NCI-H1417 treated with DMSO at 0.1 percent for 48 hours (cell line): ENCODE measurements around the gene ANO4.
A peak's percentile ranks its signal among the peaks of the same experiment; 100 is the strongest.

Experiments
- DNase-seq: peaks from one replicate; lab custom pipeline; 2025; lab: John Stamatoyannopoulos, UW

ANO4 gene

DNA sequence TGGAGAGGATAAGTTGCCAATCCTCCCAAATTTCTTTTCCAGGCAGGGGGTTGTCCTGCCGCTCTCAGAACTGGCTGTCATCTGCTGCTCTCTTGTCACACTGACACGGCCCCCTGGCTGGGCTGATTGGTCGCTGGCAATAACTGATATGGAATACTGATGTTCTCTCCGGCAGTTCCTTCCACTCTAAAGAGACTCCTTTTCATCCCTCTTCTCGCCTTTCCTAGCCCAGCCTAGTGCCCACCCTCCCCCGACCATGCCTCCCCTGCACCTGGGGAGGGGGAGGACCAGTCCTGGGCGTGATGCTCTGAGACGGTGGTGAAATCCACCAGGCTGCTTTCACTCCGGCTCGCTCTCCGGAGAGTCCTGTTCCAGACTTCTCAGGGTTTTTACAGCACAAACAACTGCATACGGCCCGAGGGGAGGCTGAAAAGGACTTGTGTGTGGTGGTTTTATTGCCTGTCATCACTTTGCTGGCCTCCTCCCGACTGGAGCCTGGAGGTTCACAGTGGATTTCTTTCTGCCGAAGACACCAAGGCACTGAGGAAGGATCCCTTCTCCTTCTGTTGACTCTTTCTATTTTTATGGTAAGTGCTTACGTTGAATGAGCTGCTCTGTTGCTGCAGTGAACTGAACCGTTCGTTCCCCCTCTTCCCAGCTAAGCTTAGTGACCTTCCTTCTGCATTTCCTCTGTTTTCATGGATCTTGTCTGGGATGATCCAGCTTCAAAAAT is at the start of gene ANO4:
Gene ANO4, plus strand, starts transcription at position 336 of the 733 bp plus-strand sequence. CDS start 107,010 bp downstream, outside the sequence.
- no peak for DNase-seq

DNA sequence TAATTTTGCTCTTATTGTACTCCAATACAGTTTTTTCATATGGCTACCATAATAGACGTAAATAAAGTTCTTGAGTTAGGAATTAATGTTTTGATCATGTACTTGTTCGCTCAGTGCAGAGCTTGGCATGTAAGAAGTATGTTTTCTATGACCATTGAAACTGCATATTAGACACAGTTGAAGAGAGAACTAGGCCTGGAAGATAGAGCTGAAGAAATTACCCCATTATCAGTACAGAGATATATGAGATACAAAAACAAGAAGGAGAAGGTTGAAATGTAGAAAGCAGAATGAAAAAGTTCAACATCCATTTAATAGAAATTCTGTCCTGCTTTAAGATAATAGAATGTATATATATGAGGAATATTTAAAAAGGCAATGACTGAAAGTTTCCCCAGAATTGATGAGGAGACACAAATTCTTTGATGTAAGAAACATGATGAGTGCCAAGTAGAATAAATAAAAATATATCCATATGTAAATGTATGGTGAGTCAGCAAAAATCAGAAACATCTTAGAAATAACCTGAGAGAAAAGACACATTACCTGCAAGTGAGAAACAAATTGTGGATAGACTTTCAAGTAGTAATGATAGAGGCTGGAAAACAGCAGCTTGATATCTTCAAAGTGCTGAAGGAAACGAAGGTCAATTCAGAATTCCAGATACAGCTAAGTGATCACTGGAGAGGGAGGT is 49.1 kb upstream of the ANO4 start:
- DNase-seq = no peak

DNA sequence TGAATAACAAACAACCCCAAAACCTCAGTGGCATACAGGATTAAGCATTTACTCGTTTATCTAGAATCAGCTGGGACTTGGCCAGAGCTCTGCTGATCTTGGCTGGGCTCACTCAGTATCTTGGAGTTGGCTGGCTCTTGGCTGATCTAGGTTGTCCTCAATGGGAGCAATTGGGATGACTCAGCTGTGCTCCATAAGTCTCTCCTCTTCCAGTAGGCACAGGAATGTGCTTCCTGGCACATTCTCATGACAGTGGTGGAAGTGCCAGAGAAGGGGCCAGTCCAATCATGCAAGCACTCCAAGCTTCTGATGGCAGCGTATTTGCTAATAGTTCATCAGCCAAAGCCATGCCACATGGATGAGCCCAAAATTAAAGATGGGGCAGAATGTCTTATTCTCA is 41.7 kb upstream of the ANO4 start:
- no peak for DNase-seq

DNA sequence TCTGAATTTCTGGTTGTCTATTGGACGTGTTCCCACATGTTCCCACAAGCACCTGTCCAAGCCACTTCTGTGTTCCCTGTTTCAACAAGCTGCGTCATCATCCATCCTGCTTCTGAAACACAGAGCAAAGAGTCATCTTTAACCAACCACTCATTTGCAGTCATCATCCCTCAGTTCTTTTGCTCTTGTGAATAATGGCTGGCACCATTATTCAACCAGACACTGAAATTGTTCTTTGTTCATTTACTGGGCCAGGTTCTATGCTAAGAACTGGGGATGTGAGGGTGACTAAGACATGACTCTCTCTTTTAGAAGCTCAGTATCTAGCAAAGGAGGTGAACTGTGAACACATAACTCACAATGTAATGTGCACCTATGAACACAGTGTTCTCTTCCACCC is 40.7 kb upstream of the ANO4 start:
- DNase-seq = no peak

DNA sequence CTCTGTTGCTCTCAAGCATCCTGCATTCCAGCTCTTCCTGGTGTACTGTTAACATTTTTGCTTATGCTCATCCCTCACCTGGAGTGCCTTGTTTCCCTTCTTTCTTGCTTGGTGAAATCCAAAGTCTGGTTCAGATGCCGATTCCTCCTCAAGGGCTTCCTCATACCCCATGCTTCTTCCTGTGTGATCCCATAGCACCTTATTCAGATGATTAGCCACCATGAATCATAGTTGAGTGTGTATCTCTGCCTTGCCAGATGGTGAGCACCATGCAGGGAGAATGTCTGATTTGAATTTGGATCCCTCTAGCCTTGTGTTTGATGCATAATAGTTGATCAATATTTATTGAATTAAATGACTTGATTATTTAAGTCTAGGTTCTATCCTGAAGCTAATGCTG is 39.4 kb upstream of the ANO4 start:
- DNase-seq = peak; percentile 54

DNA sequence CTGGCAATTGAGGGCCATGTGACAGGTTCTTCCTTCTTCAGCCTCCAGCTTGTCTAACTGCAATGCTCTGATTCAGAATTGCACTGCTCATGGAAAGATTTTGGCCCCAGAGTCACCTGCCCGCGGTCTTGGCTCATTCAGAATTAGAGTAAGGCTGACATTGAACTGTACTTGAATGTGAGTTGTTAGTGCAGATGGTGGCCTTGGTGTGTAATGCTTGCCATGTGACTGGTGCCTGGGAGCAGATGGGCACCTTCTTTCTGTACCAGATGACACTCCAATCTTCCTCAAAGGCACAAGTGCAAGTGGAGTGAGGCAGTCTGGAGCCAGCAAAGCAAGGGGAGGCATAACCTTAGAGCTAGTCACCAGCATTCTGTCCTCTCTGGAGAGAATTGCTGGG is 36.5 kb upstream of the ANO4 start:
- DNase-seq = no peak

DNA sequence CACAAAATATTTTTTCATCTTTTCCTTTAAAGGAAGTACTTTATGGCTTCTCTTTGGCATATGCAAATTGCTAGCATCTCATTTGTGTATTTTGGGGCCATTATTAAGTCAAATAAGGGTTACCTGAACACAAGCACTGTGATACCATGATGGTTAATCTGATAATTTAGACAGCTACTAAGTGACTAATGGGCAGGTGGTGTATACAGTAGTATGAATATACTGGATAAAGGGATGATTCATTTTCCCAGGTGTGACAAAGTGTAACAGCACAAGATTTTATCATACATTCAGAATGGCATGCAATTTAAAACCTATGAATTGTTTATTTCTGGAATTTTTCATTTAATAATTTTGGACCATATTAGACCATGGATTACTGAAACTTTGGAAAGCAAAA is 27.2 kb upstream of the ANO4 start:
- DNase-seq = no peak

DNA sequence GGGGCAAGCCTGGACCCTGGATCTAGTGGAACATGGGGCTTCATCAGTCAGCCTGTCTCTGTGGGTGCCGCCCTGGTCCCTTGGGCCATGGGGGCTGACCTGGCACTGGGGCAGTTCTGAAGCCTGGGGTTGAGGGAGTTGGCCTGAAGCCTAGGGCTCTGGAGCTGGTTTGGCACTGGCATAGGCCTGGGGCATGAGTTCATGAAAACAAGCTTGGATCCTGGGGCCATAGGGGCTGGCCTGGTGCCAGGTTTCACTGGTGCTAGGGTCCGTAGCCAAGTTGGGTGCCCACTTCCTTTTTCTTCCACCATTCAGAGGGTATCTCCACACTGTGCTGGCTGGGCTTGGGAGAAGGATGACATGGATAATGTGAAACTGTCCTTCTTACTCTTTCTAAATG is 26.6 kb upstream of the ANO4 start:
- no peak for DNase-seq

DNA sequence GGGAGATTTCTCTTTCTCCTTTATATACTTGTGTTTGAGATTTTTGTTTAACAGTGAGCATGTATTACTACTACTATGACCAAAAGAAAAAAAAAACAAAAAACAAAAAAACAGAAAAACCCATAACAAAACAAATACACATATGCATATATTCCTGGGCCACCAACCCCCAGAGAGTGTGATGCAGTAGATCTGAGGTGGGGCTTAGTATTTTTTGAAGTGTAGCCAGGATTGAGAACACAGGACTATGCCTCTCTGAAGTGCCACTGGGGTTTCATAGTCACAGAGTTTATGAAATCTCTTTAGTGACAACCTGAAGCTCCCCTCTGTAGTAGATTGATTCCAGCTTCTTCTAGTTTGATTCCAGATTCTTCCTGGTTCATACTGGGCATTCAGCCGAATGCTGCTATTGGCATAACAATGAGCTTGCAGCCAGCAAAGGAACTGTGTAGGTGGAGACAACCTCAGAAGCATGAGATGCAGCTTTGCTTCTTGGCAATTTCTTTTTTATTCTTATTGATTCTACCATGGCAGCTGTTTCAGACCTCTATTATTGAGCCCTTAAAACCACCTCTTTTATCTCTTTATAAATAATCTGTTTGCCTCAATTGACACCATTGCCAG is 15.5 kb upstream of the ANO4 start:
- DNase-seq = no peak

DNA sequence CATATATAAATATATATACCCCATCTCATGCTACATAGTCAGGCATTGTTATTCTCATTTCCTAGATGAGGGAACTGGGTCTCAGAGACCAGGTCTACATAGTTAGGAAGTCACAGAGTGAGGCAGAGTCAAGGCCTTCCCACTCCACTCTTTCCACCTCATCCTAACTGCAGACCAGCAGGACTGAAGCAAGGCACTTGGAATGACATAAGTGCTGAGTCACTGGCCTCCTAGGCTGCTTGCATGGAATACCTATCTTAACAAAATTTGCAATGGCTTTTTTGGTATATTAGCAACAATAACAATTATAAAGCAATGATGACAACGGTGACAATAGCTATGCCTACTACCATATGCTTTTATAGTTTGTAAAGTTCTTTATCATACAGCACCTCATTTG is 5.4 kb upstream of the ANO4 start:
- no peak for DNase-seq

DNA sequence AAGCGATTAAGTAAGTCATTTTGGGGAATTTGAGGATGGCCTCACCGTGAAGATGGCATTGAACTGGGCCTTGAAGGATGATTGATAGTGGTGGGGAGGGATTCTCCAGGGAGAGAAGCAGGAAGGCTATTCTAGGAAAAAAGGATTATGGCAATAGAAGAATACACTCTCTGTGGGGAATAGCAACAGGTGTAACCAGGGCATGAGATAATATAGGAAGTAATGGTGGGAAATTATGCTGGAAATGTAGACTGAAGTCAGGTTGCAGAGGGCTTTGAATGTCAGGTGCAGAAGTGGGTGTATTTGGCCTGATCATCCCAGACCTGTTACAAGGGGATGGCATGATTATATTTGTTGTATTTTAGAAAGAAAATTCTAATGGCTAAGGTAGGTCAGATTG is 4.6 kb upstream of the ANO4 start:
- DNase-seq = no peak

DNA sequence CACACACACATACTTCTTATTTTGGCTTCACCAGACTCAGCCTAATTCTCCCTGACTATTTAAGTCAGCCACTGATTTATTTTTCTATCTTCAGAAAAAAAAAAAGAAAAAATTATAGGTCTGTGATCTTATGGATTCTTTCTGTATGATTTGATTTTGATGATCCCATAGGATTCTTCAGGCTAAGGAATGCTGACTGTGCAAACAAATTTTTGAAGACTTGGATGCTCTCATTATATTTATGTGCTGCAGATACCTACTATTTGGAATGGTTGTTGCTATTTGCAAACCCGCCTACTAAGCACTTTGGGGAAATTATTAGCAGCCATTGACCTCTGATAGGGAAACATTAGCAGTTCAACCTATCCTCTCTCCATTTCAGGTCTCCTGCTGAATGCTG is 4.0 kb upstream of the ANO4 start:
- DNase-seq = no peak

DNA sequence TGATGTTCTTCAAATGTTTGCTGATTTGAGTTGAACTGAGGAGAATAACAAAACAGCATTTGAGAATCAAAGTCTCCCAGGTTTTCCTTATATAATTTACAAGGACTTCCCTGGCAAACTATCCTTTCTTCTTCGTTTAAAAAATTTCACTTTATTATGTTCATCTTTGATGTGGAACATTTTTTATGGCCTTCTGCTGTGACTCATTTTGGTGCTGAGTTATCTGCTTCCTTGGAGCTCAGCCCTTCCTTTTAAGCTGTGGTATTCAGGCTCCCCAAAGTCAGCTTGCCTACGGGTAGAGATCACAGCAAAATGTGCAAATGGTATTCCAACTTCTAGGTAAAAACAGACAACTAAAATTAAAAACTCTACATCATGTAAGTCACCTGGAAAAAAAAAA is 1.4 kb upstream of the ANO4 start:
- no peak for DNase-seq

DNA sequence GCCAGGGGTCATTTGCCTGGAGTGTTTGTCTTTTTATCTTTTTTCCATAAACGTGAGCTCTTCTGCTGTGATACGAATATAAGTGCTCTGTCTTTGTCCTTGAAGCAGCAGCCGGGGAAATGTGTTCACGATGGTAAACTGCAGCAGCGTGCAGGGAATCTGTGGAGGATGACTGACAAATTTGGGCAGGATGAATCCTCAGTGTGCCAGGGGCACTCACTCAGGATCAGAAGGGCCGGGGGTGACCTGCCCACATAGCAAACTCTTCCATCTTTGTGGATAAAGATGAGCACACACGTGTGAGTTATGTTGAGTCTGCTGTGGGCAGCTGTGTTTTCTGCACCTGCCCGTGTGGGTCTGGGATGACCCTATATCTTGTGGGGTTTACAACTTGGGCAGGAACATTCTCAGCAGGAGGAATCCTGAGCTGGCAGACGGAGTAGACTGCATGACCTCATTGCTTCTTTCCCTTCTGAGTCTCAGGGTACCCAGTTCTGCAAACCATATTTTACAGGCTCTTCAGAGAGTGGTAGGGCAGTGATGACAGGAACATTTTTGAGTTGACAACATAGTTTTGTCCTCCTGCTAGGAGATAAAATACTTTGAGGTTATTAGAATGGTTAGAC is 711 bp downstream of the ANO4 start:
- no peak for DNase-seq

DNA sequence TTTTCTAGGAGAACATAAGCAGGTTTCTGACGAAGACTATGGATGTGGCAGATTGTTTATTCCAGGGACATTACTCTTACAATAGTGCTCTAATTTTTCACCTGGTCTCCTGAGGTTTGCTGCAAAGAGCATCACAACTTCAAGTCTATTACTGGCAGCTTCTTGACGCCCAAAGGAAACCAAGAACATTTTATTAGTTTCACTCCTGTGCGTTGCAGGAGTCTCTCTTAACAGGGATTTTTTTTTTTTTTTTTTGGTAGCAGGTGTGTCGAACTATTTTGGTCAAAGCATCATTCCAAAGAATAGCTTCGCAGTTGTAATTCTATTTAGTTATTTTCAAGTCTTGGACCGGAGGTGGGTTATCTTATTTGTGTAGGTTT is 1.2 kb downstream of the ANO4 start:
- DNase-seq = no peak

DNA sequence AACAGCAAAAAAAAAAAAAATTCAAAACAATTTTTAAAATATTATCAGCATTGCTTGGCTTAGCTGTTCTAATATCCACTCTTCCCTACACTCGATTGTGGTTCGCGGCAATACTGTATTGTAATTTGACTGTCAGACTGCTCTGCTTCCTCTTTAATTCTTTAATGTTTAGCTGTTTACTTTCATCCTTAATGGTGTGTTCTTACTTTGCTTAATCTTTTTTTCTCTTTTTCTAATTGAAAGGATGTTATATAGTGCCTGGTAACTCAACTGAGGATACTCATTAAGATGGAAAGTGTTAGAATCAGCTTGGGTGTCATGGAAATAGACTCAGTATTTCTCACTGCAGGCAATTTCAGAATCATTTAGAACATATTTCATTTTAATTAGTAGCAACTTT is 2.0 kb downstream of the ANO4 start:
- DNase-seq = no peak

DNA sequence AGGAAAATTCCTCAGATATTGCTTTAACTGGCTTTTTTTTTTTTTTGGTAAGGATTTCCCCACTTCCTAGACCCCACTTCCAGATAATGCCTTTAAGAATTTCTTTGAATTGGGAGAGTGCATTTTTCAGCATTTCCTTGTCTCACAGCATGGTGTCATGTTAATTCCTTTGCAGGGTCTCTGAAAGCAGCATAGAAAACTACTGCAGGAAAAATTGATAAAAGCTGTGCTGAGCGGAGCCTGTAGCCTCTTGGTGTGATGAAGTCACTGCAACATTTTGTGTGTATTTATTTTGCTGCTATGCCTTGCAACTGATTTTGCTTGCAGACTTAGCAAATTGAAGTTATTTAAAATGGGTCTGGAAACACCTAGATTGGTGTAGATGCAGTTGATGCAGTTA is 2.7 kb downstream of the ANO4 start:
- DNase-seq = no peak

DNA sequence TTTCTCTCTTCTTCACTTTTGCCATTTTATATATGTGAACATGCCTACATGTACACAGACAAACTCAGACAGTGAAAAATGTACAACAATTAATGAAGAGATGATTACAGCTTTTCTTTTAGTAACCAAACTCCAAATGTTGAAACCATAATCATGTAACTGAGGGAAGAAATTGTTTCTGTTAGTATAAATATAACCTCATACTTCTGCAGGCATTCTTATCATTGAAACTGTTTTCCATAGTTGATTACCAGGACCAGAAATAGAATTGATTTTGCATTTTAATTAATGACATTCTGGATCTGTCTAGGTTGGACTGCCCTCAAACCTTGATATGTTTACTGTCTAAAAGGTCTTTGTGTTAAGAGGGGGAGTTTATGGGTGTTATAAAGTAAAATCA is 3.2 kb downstream of the ANO4 start:
- no peak for DNase-seq

DNA sequence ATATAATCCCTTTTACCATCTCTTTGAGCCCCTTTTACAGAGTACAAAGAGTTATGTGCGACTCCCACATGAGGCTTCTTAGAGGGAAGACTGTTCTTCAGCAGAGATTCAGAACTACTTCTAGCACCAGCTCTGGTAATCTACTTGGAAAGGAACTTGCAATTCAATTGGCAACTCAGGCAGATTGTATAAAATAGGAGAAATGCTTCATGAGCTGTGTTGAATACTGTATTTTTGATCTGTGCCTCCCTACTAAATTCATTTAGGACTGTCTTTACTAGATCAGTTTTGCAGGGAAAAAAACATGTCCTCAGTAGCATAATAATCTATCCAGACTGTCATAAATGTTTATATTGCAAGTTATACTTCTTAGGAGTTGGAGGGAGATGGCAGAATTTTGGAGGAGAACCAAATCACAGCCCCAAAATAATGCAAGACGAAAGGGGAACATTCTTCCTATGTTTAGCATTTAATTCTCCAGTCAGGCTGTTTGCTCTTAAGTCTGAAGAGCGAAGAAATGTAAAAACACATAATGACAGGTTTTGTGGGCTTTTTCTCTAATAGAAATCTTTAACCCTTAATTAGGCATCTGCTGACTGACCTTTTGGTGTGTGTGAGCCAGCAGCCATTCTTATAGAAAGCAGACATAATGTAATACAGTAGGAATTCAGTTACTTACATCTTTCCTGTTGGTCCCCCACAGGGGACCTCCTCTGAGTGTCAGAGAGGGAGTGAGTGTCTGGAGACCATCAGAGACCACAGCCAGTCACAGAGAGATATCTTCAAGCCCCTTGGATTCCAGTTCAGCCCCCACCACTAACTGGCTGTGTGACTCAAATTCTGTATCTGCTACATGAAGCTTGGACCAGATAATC is 3.9 kb downstream of the ANO4 start:
- DNase-seq = no peak

DNA sequence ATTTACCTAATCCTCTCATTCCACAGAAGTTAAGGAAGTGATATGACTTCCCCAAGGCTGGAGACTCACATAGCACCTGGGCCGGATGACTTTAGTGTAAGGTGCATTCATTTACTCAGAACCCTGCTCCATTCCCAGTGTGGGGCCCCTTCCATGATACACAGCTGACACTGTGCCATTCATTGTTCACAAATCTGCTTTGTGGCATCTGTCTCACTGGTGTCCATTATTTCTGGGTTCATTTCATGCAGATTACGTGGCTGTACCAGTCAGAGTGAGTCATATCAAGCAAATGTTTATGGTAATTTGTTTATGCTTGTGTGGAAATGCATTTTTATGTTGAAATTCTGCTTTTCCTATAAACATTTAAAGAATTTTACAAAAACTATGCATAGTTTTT is 5.2 kb downstream of the ANO4 start:
- DNase-seq = no peak

DNA sequence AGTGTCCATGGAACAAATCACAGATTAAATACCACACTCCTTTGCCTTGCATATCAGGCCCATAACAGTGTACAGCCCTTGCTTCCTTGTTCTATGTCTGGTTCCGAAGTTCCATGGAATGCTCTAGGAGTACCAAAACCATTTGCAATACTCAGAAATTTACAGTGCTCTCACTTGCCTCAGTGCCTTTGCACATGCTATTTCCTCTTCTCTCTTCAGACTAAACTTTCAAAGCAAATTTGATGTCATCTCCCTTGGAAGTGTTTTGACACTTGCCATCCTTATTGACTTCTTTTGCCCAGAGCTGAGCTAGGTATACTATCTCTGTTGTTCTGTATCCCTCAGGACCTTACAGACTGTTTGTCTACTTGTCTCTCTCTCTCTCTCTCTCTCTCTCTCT is 6.1 kb downstream of the ANO4 start:
- no peak for DNase-seq

DNA sequence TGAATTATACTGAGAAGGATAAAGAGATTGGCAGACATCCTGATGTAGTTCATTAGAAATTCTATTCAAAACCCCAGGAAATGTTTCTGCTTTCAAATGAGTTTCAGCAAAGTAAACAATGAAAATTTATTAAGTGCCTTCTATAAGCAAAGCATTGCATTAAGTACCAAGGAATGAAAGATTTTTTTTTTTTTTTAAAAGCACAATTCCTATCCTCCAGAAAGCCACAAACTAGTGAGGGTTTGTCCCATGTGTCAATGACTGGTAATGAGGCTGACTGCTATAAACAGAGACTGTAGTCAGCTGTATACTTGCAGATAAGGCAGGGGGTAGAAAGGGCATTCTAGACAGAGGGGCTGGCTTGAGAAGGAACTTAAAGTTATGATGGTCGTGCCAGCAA is 6.7 kb downstream of the ANO4 start:
- no peak for DNase-seq
